ENCODE measurements around the gene KCNS1.

DNA sequence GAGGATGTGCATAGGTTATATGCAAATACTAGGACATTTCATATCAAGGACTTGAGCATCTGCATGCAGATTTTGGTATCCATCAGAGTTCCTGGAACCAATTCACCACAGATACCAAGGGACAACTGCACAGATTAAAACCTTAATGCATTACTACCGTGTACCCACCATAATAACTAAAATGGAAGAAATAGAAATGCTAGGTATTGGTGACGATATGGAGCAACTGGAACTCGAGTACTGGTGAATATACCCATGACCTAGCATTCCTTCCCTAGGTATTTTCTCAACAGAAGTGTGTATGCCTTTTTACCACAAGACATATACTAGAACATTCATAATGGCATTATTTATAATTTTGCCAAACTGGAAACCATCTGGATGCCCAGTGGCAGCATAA is 18.5 kb downstream of the KCNS1 start:
- TF ChIP-seq GATA2 (IDR thresholded peaks at IDR 0.05; ENCODE audit: low read depth, low read length) (no peak), GATA3 (IDR thresholded peaks at IDR 0.05; ENCODE audit: low read depth, low read length) (no peak)

Data from SH-SY5Y (cell line).